Activated naive CD4-positive, alpha-beta T cell treated with anti-CD3 and anti-CD28 coated beads, Interleukin-2, amount 10 ng/mL, durations not matched to agents 7 days and 5 days (primary cell): Measurements from ENCODE around the gene CCDC8.

Source experiments
- CTCF ChIA-PET: fragments of 350-600 bp; sonication (Branson Sonifier 250); formaldehyde crosslinking; loops from one replicate; lab custom pipeline; 2021; ENCODE audit warnings: antibody characterized with exemption; lab: Charles Lee
- DNase-seq: peaks from one replicate; pipeline ENCODE4 v3.0.0-alpha.2; 2020
- H3K27ac Mint-ChIP-seq: one replicate; pipeline ENCODE4 v1.8.0; 2021; ENCODE audit warnings: mild to moderate bottlenecking, moderate library complexity, mixed read lengths
- H3K27me3 Mint-ChIP-seq: one replicate; pipeline ENCODE4 v1.8.0; 2021; ENCODE audit warnings: mild to moderate bottlenecking, mixed read lengths
- H3K36me3 Mint-ChIP-seq: one replicate; pipeline ENCODE4 v1.8.0; 2021; ENCODE audit warnings: mixed read lengths
- H3K4me1 Mint-ChIP-seq: one replicate; pipeline ENCODE4 v1.8.0; 2021; ENCODE audit warnings: mixed read lengths
- H3K4me3 Mint-ChIP-seq: one replicate; pipeline ENCODE4 v1.8.0; 2021; ENCODE audit warnings: mild to moderate bottlenecking, moderate library complexity, mixed read lengths
- H3K9me3 Mint-ChIP-seq: one replicate; pipeline ENCODE4 v1.8.0; 2021; ENCODE audit warnings: mixed read lengths

The CCDC8 gene

GRCh38 chr19:46388311-46389095, 24.9 kb downstream of the CCDC8 start:
- Mint-ChIP-seq H3K4me3 (no peak overlapping the region), H3K27ac (no peak overlapping the region), H3K4me1 (no peaks in the 10 kb centered on the region), H3K27me3 (no peaks in the 10 kb centered on the region), H3K9me3 (peaks cover 4% of the 10 kb centered on the region), H3K36me3 (peaks cover 63% of the 10 kb centered on the region)
- CTCF ChIA-PET = interaction anchor here (1.0 kb wide), 1 partner anchor 17 kb away, joined by 3 read pairs; no protein-coding TSS in a partner anchor
- peak; percentile 17 for DNase-seq

- H3K4me3 Mint-ChIP-seq = no peak overlapping the region
- H3K27me3 Mint-ChIP-seq = no peaks in the 10 kb centered on the region
- peaks cover 4% of the 10 kb centered on the region for H3K9me3 Mint-ChIP-seq
- H3K27ac Mint-ChIP-seq = peak overlapping the region; percentile 24
- peak; percentile 5 for DNase-seq
- no peaks in the 10 kb centered on the region for H3K4me1 Mint-ChIP-seq
- CTCF ChIA-PET = interaction anchor here (1.0 kb wide), 1 partner anchor 16 kb away, joined by 3 read pairs; no protein-coding TSS in a partner anchor
- peaks cover 65% of the 10 kb centered on the region for H3K36me3 Mint-ChIP-seq
These were observed 25.6 kb downstream of the CCDC8 start for GRCh38 chr19:46387713-46388130.

- DNase-seq = peak; percentile 18
- no peaks in the 10 kb centered on the region for H3K27me3 Mint-ChIP-seq
- no peak overlapping the region for H3K4me3 Mint-ChIP-seq
- H3K36me3 Mint-ChIP-seq = peaks cover 68% of the 10 kb centered on the region
- peaks cover 4% of the 10 kb centered on the region for H3K9me3 Mint-ChIP-seq
- CTCF ChIA-PET = interaction anchor here (1.0 to 2.9 kb wide), 2 partner anchors 9 to 15 kb away, joined by 3 to 9 read pairs; no protein-coding TSS in a partner anchor
- H3K27ac Mint-ChIP-seq = no peak overlapping the region
- no peaks in the 10 kb centered on the region for H3K4me1 Mint-ChIP-seq
These were observed 26.2 kb downstream of the CCDC8 start for GRCh38 chr19:46386996-46387712.

- Mint-ChIP-seq H3K4me1 (no peaks in the 10 kb centered on the region), H3K27ac (peak overlapping the region; percentile 33)
These were observed 27.2 kb downstream of the CCDC8 start for GRCh38 chr19:46386151-46386550.

DNA sequence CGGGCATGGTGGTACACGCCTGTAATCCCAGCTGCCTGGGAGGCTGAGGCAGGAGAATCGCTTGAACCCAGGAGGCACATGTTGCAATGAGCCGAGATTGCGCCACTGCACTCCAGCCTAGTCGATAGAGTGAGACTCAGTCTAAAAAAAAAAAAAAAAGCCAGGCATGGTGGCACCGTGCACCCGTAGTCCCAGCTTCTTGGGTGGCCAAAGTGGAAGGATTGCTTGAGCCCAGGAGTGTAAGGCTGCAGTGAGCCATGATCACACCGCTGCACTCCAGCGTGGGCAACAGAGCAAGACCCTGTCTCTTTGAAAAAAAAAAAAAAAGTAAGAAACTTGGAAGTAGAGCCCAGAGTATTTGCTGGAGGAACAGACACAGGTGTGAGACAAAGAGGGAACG, 27.7 kb downstream of the CCDC8 start:
- H3K4me3 Mint-ChIP-seq = no peak overlapping the region
- peaks cover 70% of the 10 kb centered on the region for H3K36me3 Mint-ChIP-seq
- peak; percentile 5 for DNase-seq
- no peak overlapping the region for H3K27ac Mint-ChIP-seq
- CTCF ChIA-PET = interaction anchor here (2.9 kb wide), 1 partner anchor 11 kb away, joined by 9 read pairs; no protein-coding TSS in a partner anchor
- H3K4me1 Mint-ChIP-seq = no peaks in the 10 kb centered on the region
- peaks cover 4% of the 10 kb centered on the region for H3K9me3 Mint-ChIP-seq
- no peaks in the 10 kb centered on the region for H3K27me3 Mint-ChIP-seq

More at GRCh38 chr19:46386151-46386550, 27.2 kb downstream of the CCDC8 start:
- H3K9me3 Mint-ChIP-seq = peaks cover 4% of the 10 kb centered on the region
- CTCF ChIA-PET = interaction anchor here (2.9 kb wide), 1 partner anchor 10 kb away, joined by 9 read pairs; no protein-coding TSS in a partner anchor
- H3K27me3 Mint-ChIP-seq = no peaks in the 10 kb centered on the region
- H3K4me3 Mint-ChIP-seq = no peak overlapping the region
- peaks cover 66% of the 10 kb centered on the region for H3K36me3 Mint-ChIP-seq
- peak; percentile 11 for DNase-seq

DNA sequence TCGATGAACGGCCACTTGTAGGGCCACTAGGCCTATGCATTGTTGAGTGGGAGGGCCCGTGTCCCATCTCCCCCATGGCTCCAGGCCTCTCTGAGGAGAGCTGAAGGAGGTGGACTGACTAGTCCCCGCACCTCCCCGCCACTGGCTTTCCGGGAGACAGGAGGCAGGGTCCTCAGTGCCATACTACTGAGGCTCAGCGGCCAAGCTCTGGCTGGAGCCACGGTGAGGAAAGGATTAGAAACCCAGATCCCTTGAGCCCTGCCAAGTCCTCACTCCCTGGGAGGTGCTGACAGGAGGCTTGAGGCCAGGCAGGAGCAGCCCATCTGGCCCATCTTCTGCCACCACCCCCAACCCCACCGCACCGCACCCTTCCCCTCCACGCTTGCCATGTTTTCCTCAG, 29.0 kb downstream of the CCDC8 start:
- Mint-ChIP-seq H3K27ac (no peak overlapping the region), H3K9me3 (peaks cover 2% of the 10 kb centered on the region), H3K36me3 (peaks cover 71% of the 10 kb centered on the region), H3K4me3 (no peak overlapping the region), H3K4me1 (no peaks in the 10 kb centered on the region), H3K27me3 (no peaks in the 10 kb centered on the region)
- CTCF ChIA-PET = interaction anchor here (2.9 kb wide), 1 partner anchor 12 kb away, joined by 9 read pairs; no protein-coding TSS in a partner anchor
- DNase-seq = peak; percentile 3

DNA sequence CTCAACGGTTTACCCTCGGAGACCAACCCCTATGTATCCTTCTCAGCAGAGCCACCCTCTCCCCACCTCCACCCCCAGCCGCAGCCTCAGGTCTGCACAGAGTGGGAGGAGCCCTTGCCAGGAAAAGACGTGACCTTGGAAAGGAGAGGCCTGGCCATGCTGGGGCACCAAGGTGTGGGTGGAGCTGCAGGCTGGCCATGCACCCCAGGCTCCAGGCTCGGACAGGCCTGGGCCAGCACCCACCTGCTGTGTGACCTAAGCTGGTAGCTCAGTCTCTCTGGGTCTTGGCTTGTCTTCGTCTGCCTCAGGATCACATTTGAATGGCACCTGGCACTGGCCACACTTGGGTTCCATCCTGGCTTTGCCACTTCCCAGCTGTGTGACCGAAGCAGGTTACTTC, 29.5 kb downstream of the CCDC8 start:
- DNase-seq = peak; percentile 5
- Mint-ChIP-seq H3K27me3 (no peaks in the 10 kb centered on the region), H3K4me3 (no peak overlapping the region), H3K36me3 (peaks cover 70% of the 10 kb centered on the region), H3K4me1 (no peaks in the 10 kb centered on the region), H3K27ac (no peak overlapping the region), H3K9me3 (no peaks in the 10 kb centered on the region)
- CTCF ChIA-PET = no interaction called here

DNA sequence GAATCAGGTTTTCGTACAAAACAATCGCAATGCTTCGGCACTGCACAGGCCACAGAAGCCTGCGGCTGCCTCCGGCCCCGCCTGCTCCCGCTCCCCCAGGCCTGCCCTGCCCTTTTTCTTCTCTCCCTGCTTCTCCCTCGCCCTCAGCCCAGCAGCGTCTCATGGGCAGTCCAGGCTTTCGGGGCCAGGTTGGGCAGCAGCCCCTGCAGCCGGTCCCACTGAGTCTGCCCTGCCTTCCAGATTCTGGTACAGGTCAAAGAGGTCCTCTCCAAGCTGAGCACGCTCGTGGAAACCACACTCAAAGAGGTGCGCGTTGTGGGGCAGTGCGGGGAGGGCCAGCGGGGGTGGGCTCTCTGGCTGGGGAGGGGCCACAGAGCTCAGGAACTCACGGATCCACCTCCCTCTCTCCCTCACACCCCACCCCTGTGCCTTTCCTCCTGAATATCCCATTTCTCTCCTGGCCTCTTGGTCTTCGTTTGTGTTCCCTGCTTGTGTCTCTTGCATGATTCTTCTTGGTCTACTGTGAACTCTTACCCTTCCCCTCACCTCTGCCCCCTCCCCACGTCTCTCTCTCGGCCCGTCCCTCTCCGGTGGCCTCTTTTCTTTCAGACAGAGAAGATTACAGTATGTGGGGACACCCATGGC, 30.1 kb downstream of the CCDC8 start:
- Mint-ChIP-seq H3K36me3 (peaks cover 66% of the 10 kb centered on the region), H3K27ac (no peak overlapping the region), H3K4me3 (no peak overlapping the region), H3K27me3 (no peaks in the 10 kb centered on the region), H3K9me3 (no peaks in the 10 kb centered on the region), H3K4me1 (no peaks in the 10 kb centered on the region)
- CTCF ChIA-PET = no interaction called here
- DNase-seq = peak; percentile 4

DNA sequence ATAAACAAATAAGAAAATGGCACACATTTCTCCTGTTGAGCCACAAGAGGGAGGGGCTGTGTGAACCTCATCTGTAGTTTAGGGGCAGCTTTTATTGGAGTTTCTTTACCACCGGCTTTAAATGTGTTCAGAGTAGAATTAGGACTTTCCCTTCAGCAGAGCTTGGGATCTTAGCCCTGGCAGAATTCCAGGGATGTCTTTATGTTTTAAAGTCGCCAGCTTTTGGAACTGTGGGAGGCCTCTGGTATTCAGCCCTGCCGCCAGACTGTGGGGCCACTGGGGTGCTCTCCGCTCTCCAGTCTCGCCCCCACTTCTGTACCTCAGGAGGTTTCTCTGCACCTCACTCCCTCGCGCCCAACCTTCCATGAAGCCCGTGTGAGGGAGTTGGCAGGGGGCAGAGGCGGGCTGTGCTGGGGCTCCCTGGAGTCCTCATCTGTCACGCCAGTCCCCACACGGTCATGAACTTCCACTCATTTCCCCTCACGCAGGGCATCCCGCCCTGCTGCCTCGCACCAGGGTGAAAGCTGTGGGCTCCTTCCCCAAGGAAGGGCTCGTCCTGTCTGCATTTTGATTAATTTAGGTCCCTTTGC, 31.5 kb downstream of the CCDC8 start:
- no peaks in the 10 kb centered on the region for H3K4me1 Mint-ChIP-seq
- CTCF ChIA-PET = no interaction called here
- DNase-seq = no peak
- H3K27ac Mint-ChIP-seq = no peak overlapping the region
- H3K27me3 Mint-ChIP-seq = no peaks in the 10 kb centered on the region
- H3K9me3 Mint-ChIP-seq = no peaks in the 10 kb centered on the region
- no peak overlapping the region for H3K4me3 Mint-ChIP-seq
- H3K36me3 Mint-ChIP-seq = peaks cover 63% of the 10 kb centered on the region

DNA sequence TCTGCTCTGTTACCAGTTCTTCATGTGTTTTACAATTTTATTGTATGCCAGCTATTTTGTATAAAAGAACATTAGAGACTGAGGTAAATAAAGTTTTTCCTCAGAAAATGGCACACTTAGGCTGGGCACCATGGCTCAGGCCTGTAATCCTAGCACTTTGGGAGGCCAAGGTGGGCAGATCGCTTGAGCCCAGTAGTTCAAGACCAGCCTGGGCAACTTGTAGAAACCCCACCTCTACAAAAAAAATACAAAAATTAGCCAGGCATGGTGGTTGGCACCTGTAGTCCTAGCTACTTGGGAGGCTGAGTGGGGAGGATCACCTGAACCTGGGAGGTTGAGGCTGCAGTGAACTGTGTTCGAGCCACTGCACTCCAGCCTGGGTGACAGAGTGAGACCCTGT, 32.0 kb downstream of the CCDC8 start:
- Mint-ChIP-seq H3K36me3 (peaks cover 62% of the 10 kb centered on the region), H3K9me3 (no peaks in the 10 kb centered on the region)
- CTCF ChIA-PET = interaction anchor here (1.1 kb wide), 1 partner anchor 113 kb away, joined by 4 read pairs; no protein-coding TSS in a partner anchor

GRCh38 chr19:46380690-46381089, 32.7 kb downstream of the CCDC8 start:
- CTCF ChIA-PET = interaction anchor here (0.7 to 1.1 kb wide), 2 partner anchors 100 to 113 kb away, joined by 3 to 4 read pairs; no protein-coding TSS in a partner anchor
- no peak for DNase-seq
- Mint-ChIP-seq H3K9me3 (no peaks in the 10 kb centered on the region), H3K4me3 (no peak overlapping the region), H3K36me3 (peaks cover 63% of the 10 kb centered on the region), H3K4me1 (no peaks in the 10 kb centered on the region), H3K27me3 (no peaks in the 10 kb centered on the region), H3K27ac (no peak overlapping the region)

More for the DNA sequence above, 32.0 kb downstream of the CCDC8 start:
- no peak overlapping the region for H3K4me3 Mint-ChIP-seq
- DNase-seq = peak; percentile 1
- no peaks in the 10 kb centered on the region for H3K4me1 Mint-ChIP-seq
- no peaks in the 10 kb centered on the region for H3K27me3 Mint-ChIP-seq
- H3K27ac Mint-ChIP-seq = no peak overlapping the region

DNA sequence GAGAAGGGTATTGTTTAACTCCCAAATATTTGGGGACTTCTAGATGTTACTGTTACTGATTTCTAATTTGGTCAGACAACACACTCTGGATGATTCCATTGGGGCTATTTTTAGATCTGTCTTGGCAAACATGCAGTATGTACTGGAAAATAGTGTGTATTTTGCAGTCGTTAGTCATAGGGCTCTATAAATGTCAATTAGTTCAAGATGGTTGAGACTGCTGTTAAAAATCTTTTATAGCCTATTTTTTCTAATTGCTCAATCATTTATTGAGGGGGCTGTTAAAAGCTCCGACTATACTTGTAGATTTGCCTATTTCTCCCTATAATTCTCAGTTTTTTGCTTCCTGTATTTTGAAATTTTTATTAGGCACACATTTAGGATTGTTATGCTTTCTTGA, 35.1 kb downstream of the CCDC8 start:
- Mint-ChIP-seq H3K4me1 (no peaks in the 10 kb centered on the region), H3K4me3 (no peak overlapping the region), H3K27ac (no peak overlapping the region), H3K27me3 (no peaks in the 10 kb centered on the region), H3K36me3 (peaks cover 52% of the 10 kb centered on the region), H3K9me3 (no peaks in the 10 kb centered on the region)
- DNase-seq = no peak
- CTCF ChIA-PET = interaction anchor here (1.6 kb wide), 1 partner anchor 10 kb away, joined by 9 read pairs; no protein-coding TSS in a partner anchor
